ENCODE data around the gene EHBP1. TPM values are rescaled to one million over a fixed set of nuclear protein-coding genes. Genes with fewer than 3 reads are reported as not detected.
"Not testable (repeated sequence)": the region's sequence is repeated elsewhere in the genome, so short reads cannot be mapped to it uniquely, and the experiment has no call there.

Gene EHBP1
- total RNA-seq, 1 donor from 2014 or later = 63.4 TPM

DNA sequence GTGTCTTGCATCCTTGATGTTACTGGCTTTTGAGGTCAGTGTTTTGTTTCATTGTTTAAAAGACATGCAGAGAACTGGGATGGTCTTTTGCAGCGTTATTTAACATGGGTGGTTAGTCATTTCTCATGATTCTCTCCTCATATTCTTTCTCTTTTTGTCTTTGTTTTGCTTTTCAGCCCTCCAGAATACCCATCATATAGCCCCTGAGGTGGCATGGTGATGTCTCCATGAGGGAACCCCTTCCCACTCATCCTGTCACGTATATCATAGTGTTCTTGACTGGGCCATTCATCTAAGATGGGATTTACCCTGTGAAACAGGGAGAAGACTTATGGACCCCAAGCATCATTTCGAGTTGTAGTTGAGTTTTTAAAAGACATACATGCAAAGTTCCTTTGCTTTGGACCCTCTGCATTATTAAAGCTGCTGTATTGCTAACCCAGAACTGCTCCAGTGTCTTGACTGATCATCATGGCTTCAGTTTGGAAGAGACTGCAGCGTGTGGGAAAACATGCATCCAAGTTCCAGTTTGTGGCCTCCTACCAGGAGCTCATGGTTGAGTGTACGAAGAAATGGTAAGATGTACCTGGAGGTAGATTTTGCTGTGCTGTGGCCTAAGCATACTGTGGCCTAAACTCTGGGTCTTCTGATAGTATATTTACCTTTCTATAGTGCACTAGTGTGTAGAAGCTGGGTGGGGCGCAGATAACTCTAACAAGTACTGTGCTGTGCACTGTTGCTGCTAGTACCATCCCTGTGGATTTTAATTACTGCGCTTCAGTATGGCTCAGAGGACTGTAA, 1.4 kb downstream of the EHBP1 start:
- Mint-ChIP-seq H3K27me3 (ENCODE audit: unreplicated experiment) (peaks cover 3% of the 10 kb centered on the region), H3K36me3 (ENCODE audit: unreplicated experiment) (peaks cover 4% of the 10 kb centered on the region), H3K9me3 (ENCODE audit: unreplicated experiment) (peaks cover 6% of the 10 kb centered on the region), H3K27ac (ENCODE audit: unreplicated experiment) (peak overlapping the region; percentile 82), H3K4me1 (ENCODE audit: low read depth, unreplicated experiment) (peaks cover 12% of the 10 kb centered on the region), H3K4me3 (ENCODE audit: unreplicated experiment) (peak overlapping the region; percentile 94)
- TF ChIP-seq, protein P1, sequence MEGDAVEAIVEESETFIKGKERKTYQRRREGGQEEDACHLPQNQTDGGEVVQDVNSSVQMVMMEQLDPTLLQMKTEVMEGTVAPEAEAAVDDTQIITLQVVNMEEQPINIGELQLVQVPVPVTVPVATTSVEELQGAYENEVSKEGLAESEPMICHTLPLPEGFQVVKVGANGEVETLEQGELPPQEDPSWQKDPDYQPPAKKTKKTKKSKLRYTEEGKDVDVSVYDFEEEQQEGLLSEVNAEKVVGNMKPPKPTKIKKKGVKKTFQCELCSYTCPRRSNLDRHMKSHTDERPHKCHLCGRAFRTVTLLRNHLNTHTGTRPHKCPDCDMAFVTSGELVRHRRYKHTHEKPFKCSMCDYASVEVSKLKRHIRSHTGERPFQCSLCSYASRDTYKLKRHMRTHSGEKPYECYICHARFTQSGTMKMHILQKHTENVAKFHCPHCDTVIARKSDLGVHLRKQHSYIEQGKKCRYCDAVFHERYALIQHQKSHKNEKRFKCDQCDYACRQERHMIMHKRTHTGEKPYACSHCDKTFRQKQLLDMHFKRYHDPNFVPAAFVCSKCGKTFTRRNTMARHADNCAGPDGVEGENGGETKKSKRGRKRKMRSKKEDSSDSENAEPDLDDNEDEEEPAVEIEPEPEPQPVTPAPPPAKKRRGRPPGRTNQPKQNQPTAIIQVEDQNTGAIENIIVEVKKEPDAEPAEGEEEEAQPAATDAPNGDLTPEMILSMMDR (IDR thresholded peaks at IDR 0.05; ENCODE audit: partially characterized antibody, unreplicated experiment) = no peak
- DNase-seq = no peak

DNA sequence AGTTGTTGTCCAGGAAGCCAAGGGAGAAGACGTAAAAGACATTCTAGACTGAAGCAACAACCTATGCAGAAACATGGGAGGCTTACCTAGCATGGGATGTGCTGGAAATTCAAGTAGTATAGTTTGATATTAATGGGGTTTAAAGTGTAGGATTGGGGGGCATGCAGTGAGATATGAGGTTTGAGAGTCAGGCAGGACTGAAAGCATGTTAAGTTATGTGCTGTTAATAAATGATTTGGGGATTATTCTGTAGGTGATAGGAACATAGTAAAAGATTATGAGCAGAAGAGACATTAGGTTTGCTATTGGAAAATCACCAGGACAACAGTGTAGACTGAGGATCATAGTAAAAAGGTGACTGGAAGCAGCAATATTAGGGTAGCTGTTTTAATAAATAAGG, 3.2 kb downstream of the EHBP1 start:
- H3K27ac Mint-ChIP-seq (ENCODE audit: unreplicated experiment) = no peak overlapping the region
- H3K36me3 Mint-ChIP-seq (ENCODE audit: unreplicated experiment) = peaks cover 4% of the 10 kb centered on the region
- DNase-seq = no peak
- peaks cover 3% of the 10 kb centered on the region for H3K27me3 Mint-ChIP-seq (ENCODE audit: unreplicated experiment)
- peaks cover 6% of the 10 kb centered on the region for H3K9me3 Mint-ChIP-seq (ENCODE audit: unreplicated experiment)
- TF ChIP-seq, protein P1 (IDR thresholded peaks at IDR 0.05; ENCODE audit: partially characterized antibody, unreplicated experiment) = no peak
- H3K4me1 Mint-ChIP-seq (ENCODE audit: low read depth, unreplicated experiment) = peaks cover 12% of the 10 kb centered on the region
- peak overlapping the region; percentile 19 for H3K4me3 Mint-ChIP-seq (ENCODE audit: unreplicated experiment)

DNA sequence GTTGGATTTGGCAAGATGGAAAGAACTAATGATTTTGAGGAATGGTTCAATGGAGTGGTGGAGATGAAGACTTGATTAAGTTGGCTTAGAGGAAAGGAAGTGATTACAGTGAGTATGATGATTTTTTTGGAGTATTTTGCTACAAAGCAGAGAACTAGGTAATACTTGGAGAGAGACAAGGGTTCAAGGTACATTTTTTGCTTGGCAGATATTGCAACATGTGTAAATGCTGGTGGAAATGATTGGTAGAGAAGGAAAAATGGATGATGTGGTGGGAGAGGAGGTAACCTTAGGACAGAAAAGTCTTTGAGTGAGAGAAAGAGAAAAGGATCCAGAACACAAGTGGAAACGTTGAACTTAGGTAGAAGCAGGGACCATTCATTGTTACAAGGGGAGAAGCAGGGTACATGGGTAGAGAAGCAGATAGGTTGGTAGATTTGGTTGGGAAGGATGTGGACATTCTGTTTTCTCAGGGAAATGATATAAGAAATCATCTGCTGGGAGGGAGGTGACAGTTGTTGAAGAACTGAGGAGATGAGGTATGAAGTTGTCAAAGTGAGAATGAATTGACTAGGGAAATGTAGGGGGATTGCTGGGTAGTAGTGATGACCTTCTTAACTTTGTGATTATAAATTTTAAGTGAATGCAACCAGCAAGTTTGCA, 6.5 kb downstream of the EHBP1 start:
- Mint-ChIP-seq H3K27me3 (ENCODE audit: unreplicated experiment) (no peaks in the 10 kb centered on the region), H3K4me3 (ENCODE audit: unreplicated experiment) (no peak overlapping the region), H3K4me1 (ENCODE audit: low read depth, unreplicated experiment) (no peaks in the 10 kb centered on the region), H3K27ac (ENCODE audit: unreplicated experiment) (no peak overlapping the region), H3K36me3 (ENCODE audit: unreplicated experiment) (peaks cover 4% of the 10 kb centered on the region), H3K9me3 (ENCODE audit: unreplicated experiment) (no peaks in the 10 kb centered on the region)
- DNase-seq = no peak
- TF ChIP-seq, protein P1 (IDR thresholded peaks at IDR 0.05; ENCODE audit: partially characterized antibody, unreplicated experiment) = no peak

DNA sequence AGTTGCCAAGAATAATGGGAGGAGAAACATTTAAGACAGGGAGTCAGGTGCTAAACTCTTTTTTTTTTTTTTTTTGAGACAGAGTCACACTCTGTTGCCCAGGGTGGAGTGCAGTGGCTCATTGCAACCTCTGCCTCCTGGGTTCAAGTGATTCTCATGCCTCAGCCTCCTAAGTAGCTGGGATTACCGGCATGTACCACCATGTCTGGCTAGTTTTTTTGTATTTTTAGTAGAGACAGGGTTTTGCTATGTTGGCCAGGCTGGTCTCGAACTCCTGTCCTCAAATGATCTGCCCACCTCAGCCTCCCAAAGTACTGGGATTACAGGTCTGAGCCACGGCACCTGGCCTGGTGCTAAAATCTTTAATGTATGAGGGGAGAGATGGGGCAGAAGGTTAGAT, 7.7 kb downstream of the EHBP1 start:
- H3K27ac Mint-ChIP-seq (ENCODE audit: unreplicated experiment); H3K4me3 Mint-ChIP-seq (ENCODE audit: unreplicated experiment); H3K36me3 Mint-ChIP-seq (ENCODE audit: unreplicated experiment); H3K9me3 Mint-ChIP-seq (ENCODE audit: unreplicated experiment); DNase-seq; H3K27me3 Mint-ChIP-seq (ENCODE audit: unreplicated experiment); H3K4me1 Mint-ChIP-seq (ENCODE audit: low read depth, unreplicated experiment): not testable (repeated sequence)

DNA sequence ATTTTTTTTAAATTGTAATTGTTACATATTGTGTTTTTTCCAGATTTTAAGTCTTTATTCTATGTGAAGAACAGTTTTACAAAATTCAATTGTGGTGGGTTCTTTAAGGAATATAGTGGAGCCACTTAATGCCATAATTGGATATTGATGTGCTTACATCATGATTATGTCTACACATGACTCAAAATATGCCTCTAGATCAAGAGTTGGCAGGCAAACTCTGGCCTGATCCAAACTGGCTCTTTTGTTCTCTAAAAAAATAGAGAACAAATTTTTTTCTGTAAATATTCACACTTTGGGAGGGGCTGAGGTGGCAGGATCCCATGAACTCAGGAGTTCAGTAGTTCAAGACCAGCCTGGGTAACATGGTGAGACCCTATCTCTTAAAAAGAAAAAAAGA, 8.3 kb downstream of the EHBP1 start:
- Mint-ChIP-seq H3K27me3 (ENCODE audit: unreplicated experiment) (no peaks in the 10 kb centered on the region), H3K9me3 (ENCODE audit: unreplicated experiment) (no peaks in the 10 kb centered on the region), H3K36me3 (ENCODE audit: unreplicated experiment) (no peaks in the 10 kb centered on the region), H3K4me1 (ENCODE audit: low read depth, unreplicated experiment) (no peaks in the 10 kb centered on the region), H3K27ac (ENCODE audit: unreplicated experiment) (no peak overlapping the region), H3K4me3 (ENCODE audit: unreplicated experiment) (no peak overlapping the region)
- DNase-seq = no peak
- TF ChIP-seq, protein P1 (IDR thresholded peaks at IDR 0.05; ENCODE audit: partially characterized antibody, unreplicated experiment) = no peak

Measured in glutamatergic neuron (in vitro differentiated cells).